Measurements from ENCODE around the gene TCHP.

- no peak for TF ChIP-seq CTCF (IDR thresholded peaks at IDR 0.05; ENCODE audit: poor library complexity, severe bottlenecking)
- no peak for TF ChIP-seq EZH2 (IDR thresholded peaks at IDR 0.05; ENCODE audit: borderline replicate concordance, insufficient read depth, low read length, poor library complexity, severe bottlenecking)
- no peak for TF ChIP-seq RAD21 (conservative IDR thresholded peaks at IDR 0.05)
- no peak for TF ChIP-seq POLR2AphosphoS5 (IDR thresholded peaks at IDR 0.05)
- no peak for TF ChIP-seq REST (IDR thresholded peaks at IDR 0.05; ENCODE audit: borderline replicate concordance)
- TF ChIP-seq SMC3 (conservative IDR thresholded peaks at IDR 0.05; ENCODE audit: poor library complexity): no peak
- TF ChIP-seq EP300 (conservative IDR thresholded peaks at IDR 0.05; ENCODE audit: poor library complexity, severe bottlenecking): no peak
Measured at GRCh38 chr12:109953656-109954055, 53.6 kb downstream of the TCHP start.
